ENCODE results near the gene GBP1. TPM values are rescaled to one million over a fixed set of nuclear protein-coding genes. Genes with fewer than 3 reads are reported as not detected.
"Not testable (repeated sequence)": the region's sequence is repeated elsewhere in the genome, so short reads cannot be mapped to it uniquely, and the experiment has no call there.

Gene GBP1
- total and polyA plus RNA-seq, 2 experiments from 2014 or later = 0.13 TPM; not detected in 1

GRCh38 chr1:89050649-89051033 is 14.4 kb downstream of the GBP1 start (continued):
- TF ChIP-seq REST (IDR thresholded peaks at IDR 0.05; ENCODE audit: unreplicated experiment) (no peak), STAT1 (IDR thresholded peaks at IDR 0.05; ENCODE audit: unreplicated experiment) (no peak)

- not testable (repeated sequence) for H3K79me2 ChIP-seq (replicated peaks; ENCODE audit: insufficient read depth); H3K4me1 Mint-ChIP-seq; H3K27ac ChIP-seq (ENCODE audit: low read depth); H3K9me3 Mint-ChIP-seq; H3K36me3 ChIP-seq (ENCODE audit: insufficient read depth); H3K27me3 Mint-ChIP-seq (ENCODE audit: insufficient read depth, low read depth, poor library complexity); H3K4me2 ChIP-seq; H3K4me1 ChIP-seq (ENCODE audit: insufficient read depth); H4K20me1 ChIP-seq (replicated peaks; ENCODE audit: insufficient read depth); H3K4me3 Mint-ChIP-seq; H3K27me3 ChIP-seq (ENCODE audit: insufficient read depth); H3F3A ChIP-seq (replicated peaks; ENCODE audit: low read depth); H3K36me3 Mint-ChIP-seq (ENCODE audit: low read depth); ATAC-seq; H3K4me3 ChIP-seq; DNase-seq (ENCODE audit: low spot score); H3K9me2 ChIP-seq (ENCODE audit: insufficient read depth); H2AFZ ChIP-seq
- peak overlapping the region; percentile 45; the same call in 1 of the 2 replicates for H3K27ac Mint-ChIP-seq
Observed at GRCh38 chr1:89049901-89050648, 14.9 kb downstream of the GBP1 start.

- H3K4me1 Mint-ChIP-seq; H4K20me1 ChIP-seq (replicated peaks; ENCODE audit: insufficient read depth); H3K27ac ChIP-seq (ENCODE audit: low read depth); H3K9me3 Mint-ChIP-seq; H3K9me2 ChIP-seq (ENCODE audit: insufficient read depth); H3K27me3 Mint-ChIP-seq (ENCODE audit: insufficient read depth, low read depth, poor library complexity); H3K27ac Mint-ChIP-seq; H3K36me3 ChIP-seq (ENCODE audit: insufficient read depth); DNase-seq (ENCODE audit: low spot score); H3K4me1 ChIP-seq (ENCODE audit: insufficient read depth); H3K27me3 ChIP-seq (ENCODE audit: insufficient read depth); H3K36me3 Mint-ChIP-seq (ENCODE audit: low read depth); H3K4me2 ChIP-seq; H3F3A ChIP-seq (replicated peaks; ENCODE audit: low read depth); H3K4me3 ChIP-seq; H2AFZ ChIP-seq; H3K4me3 Mint-ChIP-seq; H3K79me2 ChIP-seq (replicated peaks; ENCODE audit: insufficient read depth): not testable (repeated sequence)
- peak; percentile 25; the same call in 2 of the 3 replicates for ATAC-seq
Observed at GRCh38 chr1:89049187-89049586, 15.8 kb downstream of the GBP1 start.

- Mint-ChIP-seq H3K9me3 (peaks cover 10% of the 10 kb centered on the region), H3K36me3 (ENCODE audit: low read depth) (no peaks in the 10 kb centered on the region), H3K4me3 (no peak overlapping the region), H3K27ac (no peak overlapping the region), H3K27me3 (ENCODE audit: insufficient read depth, low read depth, poor library complexity) (peaks cover 2% of the 10 kb centered on the region), H3K4me1 (no peaks in the 10 kb centered on the region)
- DNase-seq (ENCODE audit: low spot score) = no peak
- H2AFZ ChIP-seq = no peak overlapping the region
- TF ChIP-seq REST (IDR thresholded peaks at IDR 0.05; ENCODE audit: unreplicated experiment) (no peak), NANOG (IDR thresholded peaks at IDR 0.05; ENCODE audit: borderline replicate concordance) (no peak), EZH2phosphoT487 (IDR thresholded peaks at IDR 0.05; ENCODE audit: unreplicated experiment) (no peak), ZNF114 (CRISPR knock-in tag; IDR thresholded peaks at IDR 0.05) (no peak), JUNB (IDR thresholded peaks at IDR 0.05; ENCODE audit: unreplicated experiment) (no peak), CREB1 (CRISPR knock-in tag; IDR thresholded peaks at IDR 0.05; ENCODE audit: low read depth) (no peak), ZNF331 (CRISPR knock-in tag; IDR thresholded peaks at IDR 0.05; ENCODE audit: low read depth) (no peak)
- no peak for ATAC-seq
- no peaks in the 10 kb centered on the region for H3K36me3 ChIP-seq (ENCODE audit: insufficient read depth)
- H3K4me1 ChIP-seq (ENCODE audit: insufficient read depth) = no peaks in the 10 kb centered on the region
- no peaks in the 10 kb centered on the region for H3K9me2 ChIP-seq (ENCODE audit: insufficient read depth)
- no peaks in the 10 kb centered on the region for H3K79me2 ChIP-seq (replicated peaks; ENCODE audit: insufficient read depth)
- no peak overlapping the region for H3K4me3 ChIP-seq
- no peaks in the 10 kb centered on the region for H3K27me3 ChIP-seq (ENCODE audit: insufficient read depth)
- no peak overlapping the region for H3K27ac ChIP-seq (ENCODE audit: low read depth)
- no peaks in the 10 kb centered on the region for H4K20me1 ChIP-seq (replicated peaks; ENCODE audit: insufficient read depth)
- H3F3A ChIP-seq (replicated peaks; ENCODE audit: low read depth) = no peaks in the 10 kb centered on the region
- H3K4me2 ChIP-seq = no peak overlapping the region
Observed at GRCh38 chr1:89047734-89048133, 17.3 kb downstream of the GBP1 start.

Measured in GM23338 (cell line).